HG02870 (cell line): ENCODE measurements around the gene PARD3.

Experiments used
- ATAC-seq: cut with Tn5 transposase; IDR thresholded peaks from one replicate; pipeline ENCODE4 v1.9.1; 2021; ENCODE audit warnings: mild to moderate bottlenecking, moderate library complexity; ENCODE audit not compliant: unreplicated experiment

The PARD3 gene

GRCh38 chr10:34520510-34520909, 294.6 kb downstream of the PARD3 start:
- no peak for ATAC-seq

- no peak for ATAC-seq
Measured at GRCh38 chr10:34520084-34520483, 295.0 kb downstream of the PARD3 start.

- no peak for ATAC-seq
Measured at GRCh38 chr10:34514290-34514689, 300.8 kb downstream of the PARD3 start.

- no peak for ATAC-seq
Measured at GRCh38 chr10:34513636-34514035, 301.5 kb downstream of the PARD3 start.

GRCh38 chr10:34507217-34507616, 307.9 kb downstream of the PARD3 start:
- ATAC-seq, result no peak

GRCh38 chr10:34506786-34507185, 308.3 kb downstream of the PARD3 start:
- ATAC-seq, result no peak

GRCh38 chr10:34505338-34505737, 309.8 kb downstream of the PARD3 start:
- no peak for ATAC-seq

- no peak for ATAC-seq
Measured at GRCh38 chr10:34504534-34504933, 310.6 kb downstream of the PARD3 start.

- no peak for ATAC-seq
Measured at GRCh38 chr10:34503704-34504103, 311.4 kb downstream of the PARD3 start.

GRCh38 chr10:34499612-34500279, 315.4 kb downstream of the PARD3 start:
- no peak for ATAC-seq

- ATAC-seq, result no peak
Measured at GRCh38 chr10:34498821-34499220, 316.3 kb downstream of the PARD3 start.

- no peak for ATAC-seq
Measured at GRCh38 chr10:34495938-34496337, 319.2 kb downstream of the PARD3 start.

GRCh38 chr10:34494012-34494411, 321.1 kb downstream of the PARD3 start:
- ATAC-seq, result no peak

- no peak for ATAC-seq
Measured at GRCh38 chr10:34492081-34492480, 323.0 kb downstream of the PARD3 start.

GRCh38 chr10:34491678-34492077, 323.4 kb downstream of the PARD3 start:
- no peak for ATAC-seq

GRCh38 chr10:34489973-34490745, 324.9 kb downstream of the PARD3 start:
- no peak for ATAC-seq

- no peak for ATAC-seq
Measured at GRCh38 chr10:34489411-34489810, 325.7 kb downstream of the PARD3 start.

- ATAC-seq, result no peak
Measured at GRCh38 chr10:34488476-34489130, 326.5 kb downstream of the PARD3 start.

GRCh38 chr10:34486008-34486407, 329.1 kb downstream of the PARD3 start:
- no peak for ATAC-seq

GRCh38 chr10:34484164-34484563, 330.9 kb downstream of the PARD3 start:
- ATAC-seq, result no peak

GRCh38 chr10:34480345-34480744, 334.8 kb downstream of the PARD3 start:
- no peak for ATAC-seq
